ENCODE data around the gene FN3KRP.

DNA sequence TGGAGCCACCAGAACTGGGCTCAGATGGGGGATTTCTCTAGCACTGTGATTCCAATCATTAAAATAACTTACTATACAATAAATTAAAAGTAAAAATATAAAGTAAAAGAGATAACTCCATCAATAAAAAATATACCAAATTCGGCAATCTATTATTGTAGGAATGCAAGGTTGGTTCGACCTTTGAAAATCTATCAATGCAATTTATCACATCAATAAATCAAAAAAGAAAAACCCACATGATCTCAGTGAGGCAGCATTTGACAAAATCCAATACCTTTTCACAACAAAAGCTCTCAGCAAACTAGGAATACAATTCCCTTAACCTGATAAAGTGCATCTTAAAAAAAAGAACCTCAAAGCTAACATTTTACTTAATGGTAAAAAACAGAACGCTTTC, 35.0 kb upstream of the FN3KRP start:
- no peak for TF ChIP-seq POLR2AphosphoS5 (IDR thresholded peaks at IDR 0.05)
- TF ChIP-seq, protein P1, sequence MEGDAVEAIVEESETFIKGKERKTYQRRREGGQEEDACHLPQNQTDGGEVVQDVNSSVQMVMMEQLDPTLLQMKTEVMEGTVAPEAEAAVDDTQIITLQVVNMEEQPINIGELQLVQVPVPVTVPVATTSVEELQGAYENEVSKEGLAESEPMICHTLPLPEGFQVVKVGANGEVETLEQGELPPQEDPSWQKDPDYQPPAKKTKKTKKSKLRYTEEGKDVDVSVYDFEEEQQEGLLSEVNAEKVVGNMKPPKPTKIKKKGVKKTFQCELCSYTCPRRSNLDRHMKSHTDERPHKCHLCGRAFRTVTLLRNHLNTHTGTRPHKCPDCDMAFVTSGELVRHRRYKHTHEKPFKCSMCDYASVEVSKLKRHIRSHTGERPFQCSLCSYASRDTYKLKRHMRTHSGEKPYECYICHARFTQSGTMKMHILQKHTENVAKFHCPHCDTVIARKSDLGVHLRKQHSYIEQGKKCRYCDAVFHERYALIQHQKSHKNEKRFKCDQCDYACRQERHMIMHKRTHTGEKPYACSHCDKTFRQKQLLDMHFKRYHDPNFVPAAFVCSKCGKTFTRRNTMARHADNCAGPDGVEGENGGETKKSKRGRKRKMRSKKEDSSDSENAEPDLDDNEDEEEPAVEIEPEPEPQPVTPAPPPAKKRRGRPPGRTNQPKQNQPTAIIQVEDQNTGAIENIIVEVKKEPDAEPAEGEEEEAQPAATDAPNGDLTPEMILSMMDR (IDR thresholded peaks at IDR 0.05): no peak
